GM23338 (cell line): Measurements from ENCODE around the gene KMT2C. TPM values are rescaled to one million over a fixed set of nuclear protein-coding genes. Genes with fewer than 3 reads are reported as not detected.

Experiments used
- ATAC-seq: fragments of 200-7000 bp; cut with Tn5 transposase; 3 replicates; pipeline ENCODE4 v1.9.1; 2020
- DNase-seq: peaks from one replicate; pipeline ENCODE4 v3.0.0-alpha.2; 2015; ENCODE audit warnings: low spot score
- H2AFZ ChIP-seq: fragments of 200-600 bp; sonication (generic); 2 replicates; pipeline ENCODE4 v1.8.0; 2016; ENCODE audit warnings: antibody characterized with exemption, mild to moderate bottlenecking, moderate library complexity
- H3F3A ChIP-seq: fragments of 200-600 bp; sonication (generic); replicated peaks from 2 replicates; pipeline ENCODE4 v1.8.0; 2017; ENCODE audit warnings: antibody characterized with exemption, mixed run types, low read depth
- H3K27ac ChIP-seq: fragments of 200-600 bp; sonication (generic); 2 replicates; pipeline ENCODE4 v1.6.1; 2016; ENCODE audit warnings: low read depth
- H3K27me3 ChIP-seq: fragments of 200-600 bp; sonication (generic); 2 replicates; pipeline ENCODE4 v1.8.0; 2016; ENCODE audit warnings: mild to moderate bottlenecking, mixed run types, moderate library complexity; ENCODE audit not compliant: insufficient read depth
- H3K36me3 ChIP-seq: fragments of 200-600 bp; sonication (generic); 2 replicates; pipeline ENCODE4 v1.8.0; 2016; ENCODE audit warnings: mild to moderate bottlenecking; ENCODE audit not compliant: insufficient read depth
- H3K4me1 ChIP-seq: fragments of 200-600 bp; sonication (generic); 2 replicates; pipeline ENCODE4 v1.8.0; 2016; ENCODE audit warnings: mild to moderate bottlenecking, moderate library complexity; ENCODE audit not compliant: insufficient read depth
- H3K4me2 ChIP-seq: fragments of 200-600 bp; sonication (generic); 2 replicates; pipeline ENCODE4 v1.7.1; 2017; ENCODE audit warnings: mixed run types
- H3K4me3 ChIP-seq: fragments of 200-600 bp; sonication (generic); 2 replicates; pipeline ENCODE4 v1.6.1; 2016; ENCODE audit warnings: mixed run types
- H3K79me2 ChIP-seq: fragments of 200-600 bp; sonication (generic); replicated peaks from 2 replicates; pipeline ENCODE4 v1.8.0; 2017; ENCODE audit warnings: mild to moderate bottlenecking; ENCODE audit not compliant: insufficient read depth
- H3K9me2 ChIP-seq: fragments of 200-600 bp; sonication (generic); 2 replicates; pipeline ENCODE4 v1.8.0; 2017; ENCODE audit not compliant: insufficient read depth
- H4K20me1 ChIP-seq: fragments of 200-600 bp; sonication (generic); replicated peaks from 2 replicates; pipeline ENCODE4 v1.8.0; 2017; ENCODE audit warnings: mild to moderate bottlenecking; ENCODE audit not compliant: insufficient read depth
- H3K27ac Mint-ChIP-seq: 2 replicates; pipeline ENCODE4 v1.8.0; 2020; ENCODE audit warnings: inconsistent platforms, mild to moderate bottlenecking, moderate library complexity, mixed read lengths
- H3K27me3 Mint-ChIP-seq: 3 replicates; pipeline ENCODE4 v1.8.0; 2022; ENCODE audit warnings: low read depth, mild to moderate bottlenecking, moderate library complexity, mixed read lengths, inconsistent platforms; ENCODE audit not compliant: insufficient read depth, poor library complexity
- H3K36me3 Mint-ChIP-seq: 3 replicates; pipeline ENCODE4 v1.8.0; 2021; ENCODE audit warnings: low read depth, mild to moderate bottlenecking, inconsistent platforms, moderate library complexity, mixed read lengths
- H3K4me1 Mint-ChIP-seq: 3 replicates; pipeline ENCODE4 v1.8.0; 2020; ENCODE audit warnings: mild to moderate bottlenecking, inconsistent platforms, mixed read lengths
- H3K4me3 Mint-ChIP-seq: 3 replicates; pipeline ENCODE4 v1.8.0; 2021; ENCODE audit warnings: moderate library complexity, mild to moderate bottlenecking, inconsistent platforms, mixed read lengths
- H3K9me3 Mint-ChIP-seq: 3 replicates; pipeline ENCODE4 v1.8.0; 2020; ENCODE audit warnings: moderate library complexity, mild to moderate bottlenecking, inconsistent platforms, mixed read lengths
- CREB1 ChIP-seq: fragments of 250-450 bp; sonication (Bioruptor Pico); IDR thresholded peaks from 2 replicates; pipeline ENCODE4 v1.5.0; 2020; ENCODE audit warnings: low read depth, mild to moderate bottlenecking, moderate library complexity
- EZH2 ChIP-seq: fragments of 200-600 bp; sonication (generic); IDR thresholded peaks from one replicate; pipeline ENCODE4 v1.8.0; 2017; ENCODE audit warnings: antibody characterized with exemption, mild to moderate bottlenecking, low read depth; ENCODE audit not compliant: unreplicated experiment
- EZH2phosphoT487 ChIP-seq: fragments of 200-600 bp; sonication (generic); IDR thresholded peaks from one replicate; pipeline ENCODE4 v1.8.1; 2018; ENCODE audit warnings: antibody characterized with exemption; ENCODE audit not compliant: unreplicated experiment
- JUNB ChIP-seq: IDR thresholded peaks from one replicate; pipeline ENCODE4 v1.6.1; 2016; ENCODE audit warnings: antibody characterized with exemption; ENCODE audit not compliant: unreplicated experiment
- NANOG ChIP-seq: IDR thresholded peaks from 2 replicates; pipeline ENCODE4 v1.6.1; 2016; ENCODE audit warnings: antibody characterized with exemption, borderline replicate concordance
- STAT1 ChIP-seq: IDR thresholded peaks from one replicate; pipeline ENCODE4 v1.6.1; 2016; ENCODE audit warnings: antibody characterized with exemption; ENCODE audit not compliant: unreplicated experiment
- ZNF114 ChIP-seq: fragments of 250-450 bp; sonication (Bioruptor Pico); IDR thresholded peaks from 2 replicates; pipeline ENCODE4 v1.5.0; 2020; ENCODE audit warnings: mild to moderate bottlenecking, moderate library complexity
- polyA plus RNA-seq: library from polyadenylated mRNA; unstranded; fragments of >200 nt; fragmentation: Nextera tagmentation; extraction: Ambion mirVana; gene quantifications from 2 replicates; pipeline ENCODE4 v1.2.1, GENCODE V29; 2016
- total RNA-seq: library from RNA; depleted of rRNA; stranded (reverse); fragments of >200 nt; shearing (Covaris generic); gene quantifications from 2 replicates; pipeline ENCODE4 v1.2.3, GENCODE V29; 2014
- TF ChIP-seq, protein P1 (sequence below), 2 experiments: fragments of 200-600 bp in 1 of 2; sonication (generic) in 1 of 2; conservative IDR thresholded peaks; 2 replicates each; pipeline versions ENCODE4 v1.5.1 to v1.6.1; 2016 to 2017; ENCODE audit warnings: antibody characterized with exemption in 2 of 2, low read depth in 2 of 2, mild to moderate bottlenecking in 2 of 2, moderate library complexity in 1 of 2
- TF ChIP-seq, protein P2 (sequence below): fragments of 250-450 bp; sonication (Bioruptor Pico); IDR thresholded peaks from 2 replicates; pipeline ENCODE4 v1.5.0; 2020; ENCODE audit warnings: mild to moderate bottlenecking, moderate library complexity
- TF ChIP-seq, protein P3 (sequence below): IDR thresholded peaks from 2 replicates; pipeline ENCODE4 v1.6.1; 2016; ENCODE audit warnings: antibody characterized with exemption
- TF ChIP-seq, protein P4 (sequence below): IDR thresholded peaks from one replicate; pipeline ENCODE4 v1.6.1; 2018; ENCODE audit warnings: antibody characterized with exemption; ENCODE audit not compliant: unreplicated experiment

Gene KMT2C
- total and polyA plus RNA-seq, 2 experiments from 2014 or later, result 11.4 to 39.0 TPM

DNA sequence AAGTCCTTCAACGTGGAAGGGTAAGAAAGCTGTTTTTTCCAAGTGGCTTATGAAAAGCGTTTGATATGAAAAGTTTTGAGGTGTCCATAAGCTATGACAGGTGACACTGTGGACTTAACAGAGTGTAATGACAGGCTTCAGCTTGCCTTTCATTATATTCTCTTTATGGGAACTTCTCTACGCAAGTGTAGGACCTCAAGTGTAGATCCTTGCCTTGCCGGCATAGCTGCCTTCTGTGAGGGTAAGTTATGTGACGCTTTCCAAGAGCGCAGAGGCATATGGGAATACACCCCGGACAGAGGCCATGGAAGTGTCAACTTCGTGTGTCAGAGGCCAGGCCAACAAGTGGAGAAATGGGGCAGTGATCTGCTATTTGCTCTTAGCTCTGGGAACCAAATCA is 318.4 kb downstream of the KMT2C start:
- Histone ChIP-seq H3K9me2 (no peaks in the 10 kb centered on the region), H3F3A (no peaks in the 10 kb centered on the region), H3K27ac (no peak overlapping the region), H3K27me3 (no peaks in the 10 kb centered on the region), H3K4me1 (no peaks in the 10 kb centered on the region), H3K36me3 (peaks cover 18% of the 10 kb centered on the region; the same call in 1 of the 2 replicates), H4K20me1 (no peaks in the 10 kb centered on the region), H3K4me3 (no peak overlapping the region), H2AFZ (no peak overlapping the region), H3K4me2 (no peak overlapping the region), H3K79me2 (no peaks in the 10 kb centered on the region)
- ATAC-seq (no peak), DNase-seq (no peak)
- H3K4me3 Mint-ChIP-seq, result no peak overlapping the region
- no peak overlapping the region for H3K27ac Mint-ChIP-seq
- no peaks in the 10 kb centered on the region for H3K9me3 Mint-ChIP-seq
- H3K36me3 Mint-ChIP-seq, result peaks cover 55% of the 10 kb centered on the region
- TF ChIP-seq, protein P1, sequence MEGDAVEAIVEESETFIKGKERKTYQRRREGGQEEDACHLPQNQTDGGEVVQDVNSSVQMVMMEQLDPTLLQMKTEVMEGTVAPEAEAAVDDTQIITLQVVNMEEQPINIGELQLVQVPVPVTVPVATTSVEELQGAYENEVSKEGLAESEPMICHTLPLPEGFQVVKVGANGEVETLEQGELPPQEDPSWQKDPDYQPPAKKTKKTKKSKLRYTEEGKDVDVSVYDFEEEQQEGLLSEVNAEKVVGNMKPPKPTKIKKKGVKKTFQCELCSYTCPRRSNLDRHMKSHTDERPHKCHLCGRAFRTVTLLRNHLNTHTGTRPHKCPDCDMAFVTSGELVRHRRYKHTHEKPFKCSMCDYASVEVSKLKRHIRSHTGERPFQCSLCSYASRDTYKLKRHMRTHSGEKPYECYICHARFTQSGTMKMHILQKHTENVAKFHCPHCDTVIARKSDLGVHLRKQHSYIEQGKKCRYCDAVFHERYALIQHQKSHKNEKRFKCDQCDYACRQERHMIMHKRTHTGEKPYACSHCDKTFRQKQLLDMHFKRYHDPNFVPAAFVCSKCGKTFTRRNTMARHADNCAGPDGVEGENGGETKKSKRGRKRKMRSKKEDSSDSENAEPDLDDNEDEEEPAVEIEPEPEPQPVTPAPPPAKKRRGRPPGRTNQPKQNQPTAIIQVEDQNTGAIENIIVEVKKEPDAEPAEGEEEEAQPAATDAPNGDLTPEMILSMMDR (conservative IDR thresholded peaks at IDR 0.05; ENCODE audit: low read depth in 2 of 2), result no peak
- TF ChIP-seq EZH2 (no peak), STAT1 (no peak), ZNF114 (no peak), JUNB (no peak), NANOG (no peak), EZH2phosphoT487 (no peak), CREB1 (CRISPR knock-in tag) (no peak)
- TF ChIP-seq, protein P2, sequence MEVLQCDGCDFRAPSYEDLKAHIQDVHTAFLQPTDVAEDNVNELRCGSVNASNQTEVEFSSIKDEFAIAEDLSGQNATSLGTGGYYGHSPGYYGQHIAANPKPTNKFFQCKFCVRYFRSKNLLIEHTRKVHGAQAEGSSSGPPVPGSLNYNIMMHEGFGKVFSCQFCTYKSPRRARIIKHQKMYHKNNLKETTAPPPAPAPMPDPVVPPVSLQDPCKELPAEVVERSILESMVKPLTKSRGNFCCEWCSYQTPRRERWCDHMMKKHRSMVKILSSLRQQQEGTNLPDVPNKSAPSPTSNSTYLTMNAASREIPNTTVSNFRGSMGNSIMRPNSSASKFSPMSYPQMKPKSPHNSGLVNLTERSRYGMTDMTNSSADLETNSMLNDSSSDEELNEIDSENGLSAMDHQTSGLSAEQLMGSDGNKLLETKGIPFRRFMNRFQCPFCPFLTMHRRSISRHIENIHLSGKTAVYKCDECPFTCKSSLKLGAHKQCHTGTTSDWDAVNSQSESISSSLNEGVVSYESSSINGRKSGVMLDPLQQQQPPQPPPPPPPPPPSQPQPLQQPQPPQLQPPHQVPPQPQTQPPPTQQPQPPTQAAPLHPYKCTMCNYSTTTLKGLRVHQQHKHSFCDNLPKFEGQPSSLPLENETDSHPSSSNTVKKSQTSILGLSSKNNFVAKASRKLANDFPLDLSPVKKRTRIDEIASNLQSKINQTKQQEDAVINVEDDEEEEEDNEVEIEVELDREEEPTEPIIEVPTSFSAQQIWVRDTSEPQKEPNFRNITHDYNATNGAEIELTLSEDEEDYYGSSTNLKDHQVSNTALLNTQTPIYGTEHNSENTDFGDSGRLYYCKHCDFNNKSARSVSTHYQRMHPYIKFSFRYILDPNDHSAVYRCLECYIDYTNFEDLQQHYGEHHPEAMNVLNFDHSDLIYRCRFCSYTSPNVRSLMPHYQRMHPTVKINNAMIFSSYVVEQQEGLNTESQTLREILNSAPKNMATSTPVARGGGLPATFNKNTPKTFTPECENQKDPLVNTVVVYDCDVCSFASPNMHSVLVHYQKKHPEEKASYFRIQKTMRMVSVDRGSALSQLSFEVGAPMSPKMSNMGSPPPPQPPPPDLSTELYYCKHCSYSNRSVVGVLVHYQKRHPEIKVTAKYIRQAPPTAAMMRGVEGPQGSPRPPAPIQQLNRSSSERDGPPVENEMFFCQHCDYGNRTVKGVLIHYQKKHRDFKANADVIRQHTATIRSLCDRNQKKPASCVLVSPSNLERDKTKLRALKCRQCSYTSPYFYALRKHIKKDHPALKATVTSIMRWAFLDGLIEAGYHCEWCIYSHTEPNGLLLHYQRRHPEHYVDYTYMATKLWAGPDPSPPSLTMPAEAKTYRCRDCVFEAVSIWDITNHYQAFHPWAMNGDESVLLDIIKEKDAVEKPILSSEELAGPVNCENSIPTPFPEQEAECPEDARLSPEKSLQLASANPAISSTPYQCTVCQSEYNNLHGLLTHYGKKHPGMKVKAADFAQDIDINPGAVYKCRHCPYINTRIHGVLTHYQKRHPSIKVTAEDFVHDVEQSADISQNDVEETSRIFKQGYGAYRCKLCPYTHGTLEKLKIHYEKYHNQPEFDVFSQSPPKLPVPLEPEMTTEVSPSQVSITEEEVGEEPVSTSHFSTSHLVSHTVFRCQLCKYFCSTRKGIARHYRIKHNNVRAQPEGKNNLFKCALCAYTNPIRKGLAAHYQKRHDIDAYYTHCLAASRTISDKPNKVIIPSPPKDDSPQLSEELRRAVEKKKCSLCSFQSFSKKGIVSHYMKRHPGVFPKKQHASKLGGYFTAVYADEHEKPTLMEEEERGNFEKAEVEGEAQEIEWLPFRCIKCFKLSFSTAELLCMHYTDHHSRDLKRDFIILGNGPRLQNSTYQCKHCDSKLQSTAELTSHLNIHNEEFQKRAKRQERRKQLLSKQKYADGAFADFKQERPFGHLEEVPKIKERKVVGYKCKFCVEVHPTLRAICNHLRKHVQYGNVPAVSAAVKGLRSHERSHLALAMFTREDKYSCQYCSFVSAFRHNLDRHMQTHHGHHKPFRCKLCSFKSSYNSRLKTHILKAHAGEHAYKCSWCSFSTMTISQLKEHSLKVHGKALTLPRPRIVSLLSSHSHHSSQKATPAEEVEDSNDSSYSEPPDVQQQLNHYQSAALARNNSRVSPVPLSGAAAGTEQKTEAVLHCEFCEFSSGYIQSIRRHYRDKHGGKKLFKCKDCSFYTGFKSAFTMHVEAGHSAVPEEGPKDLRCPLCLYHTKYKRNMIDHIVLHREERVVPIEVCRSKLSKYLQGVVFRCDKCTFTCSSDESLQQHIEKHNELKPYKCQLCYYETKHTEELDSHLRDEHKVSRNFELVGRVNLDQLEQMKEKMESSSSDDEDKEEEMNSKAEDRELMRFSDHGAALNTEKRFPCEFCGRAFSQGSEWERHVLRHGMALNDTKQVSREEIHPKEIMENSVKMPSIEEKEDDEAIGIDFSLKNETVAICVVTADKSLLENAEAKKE, result no peak
- TF ChIP-seq, protein P3, sequence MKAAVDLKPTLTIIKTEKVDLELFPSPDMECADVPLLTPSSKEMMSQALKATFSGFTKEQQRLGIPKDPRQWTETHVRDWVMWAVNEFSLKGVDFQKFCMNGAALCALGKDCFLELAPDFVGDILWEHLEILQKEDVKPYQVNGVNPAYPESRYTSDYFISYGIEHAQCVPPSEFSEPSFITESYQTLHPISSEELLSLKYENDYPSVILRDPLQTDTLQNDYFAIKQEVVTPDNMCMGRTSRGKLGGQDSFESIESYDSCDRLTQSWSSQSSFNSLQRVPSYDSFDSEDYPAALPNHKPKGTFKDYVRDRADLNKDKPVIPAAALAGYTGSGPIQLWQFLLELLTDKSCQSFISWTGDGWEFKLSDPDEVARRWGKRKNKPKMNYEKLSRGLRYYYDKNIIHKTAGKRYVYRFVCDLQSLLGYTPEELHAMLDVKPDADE, result no peak
- TF ChIP-seq, protein P4, sequence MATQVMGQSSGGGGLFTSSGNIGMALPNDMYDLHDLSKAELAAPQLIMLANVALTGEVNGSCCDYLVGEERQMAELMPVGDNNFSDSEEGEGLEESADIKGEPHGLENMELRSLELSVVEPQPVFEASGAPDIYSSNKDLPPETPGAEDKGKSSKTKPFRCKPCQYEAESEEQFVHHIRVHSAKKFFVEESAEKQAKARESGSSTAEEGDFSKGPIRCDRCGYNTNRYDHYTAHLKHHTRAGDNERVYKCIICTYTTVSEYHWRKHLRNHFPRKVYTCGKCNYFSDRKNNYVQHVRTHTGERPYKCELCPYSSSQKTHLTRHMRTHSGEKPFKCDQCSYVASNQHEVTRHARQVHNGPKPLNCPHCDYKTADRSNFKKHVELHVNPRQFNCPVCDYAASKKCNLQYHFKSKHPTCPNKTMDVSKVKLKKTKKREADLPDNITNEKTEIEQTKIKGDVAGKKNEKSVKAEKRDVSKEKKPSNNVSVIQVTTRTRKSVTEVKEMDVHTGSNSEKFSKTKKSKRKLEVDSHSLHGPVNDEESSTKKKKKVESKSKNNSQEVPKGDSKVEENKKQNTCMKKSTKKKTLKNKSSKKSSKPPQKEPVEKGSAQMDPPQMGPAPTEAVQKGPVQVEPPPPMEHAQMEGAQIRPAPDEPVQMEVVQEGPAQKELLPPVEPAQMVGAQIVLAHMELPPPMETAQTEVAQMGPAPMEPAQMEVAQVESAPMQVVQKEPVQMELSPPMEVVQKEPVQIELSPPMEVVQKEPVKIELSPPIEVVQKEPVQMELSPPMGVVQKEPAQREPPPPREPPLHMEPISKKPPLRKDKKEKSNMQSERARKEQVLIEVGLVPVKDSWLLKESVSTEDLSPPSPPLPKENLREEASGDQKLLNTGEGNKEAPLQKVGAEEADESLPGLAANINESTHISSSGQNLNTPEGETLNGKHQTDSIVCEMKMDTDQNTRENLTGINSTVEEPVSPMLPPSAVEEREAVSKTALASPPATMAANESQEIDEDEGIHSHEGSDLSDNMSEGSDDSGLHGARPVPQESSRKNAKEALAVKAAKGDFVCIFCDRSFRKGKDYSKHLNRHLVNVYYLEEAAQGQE, result no peak
- no peaks in the 10 kb centered on the region for H3K4me1 Mint-ChIP-seq
- H3K27me3 Mint-ChIP-seq, result peaks cover 5% of the 10 kb centered on the region
